Measurements from ENCODE around the gene CEP350.
"Not testable (repeated sequence)": the region's sequence is repeated elsewhere in the genome, so short reads cannot be mapped to it uniquely, and the experiment has no call there.

The CEP350 gene

DNA sequence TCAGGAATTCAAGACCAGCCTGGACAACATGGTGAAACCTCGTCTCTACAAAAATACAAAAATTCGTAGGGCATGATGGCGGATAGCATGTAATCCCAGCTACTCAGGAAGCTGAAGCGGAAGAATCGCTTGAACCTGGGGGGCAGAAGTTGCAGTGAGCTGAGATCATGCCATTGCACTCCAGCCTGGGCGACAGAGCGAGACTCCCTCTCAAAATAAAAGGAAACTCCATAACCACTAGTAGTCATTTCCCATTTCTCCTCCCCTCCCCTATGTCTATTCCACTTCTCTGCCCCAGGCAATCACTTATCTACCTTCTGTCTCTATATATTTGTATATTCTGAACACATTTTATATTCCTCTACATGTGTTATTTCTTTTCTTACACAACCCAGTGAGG lies 4.0 kb upstream of the CEP350 start:
- no peak for DNase-seq (ENCODE audit: low spot score)
- FAIRE-seq: no peak

DNA sequence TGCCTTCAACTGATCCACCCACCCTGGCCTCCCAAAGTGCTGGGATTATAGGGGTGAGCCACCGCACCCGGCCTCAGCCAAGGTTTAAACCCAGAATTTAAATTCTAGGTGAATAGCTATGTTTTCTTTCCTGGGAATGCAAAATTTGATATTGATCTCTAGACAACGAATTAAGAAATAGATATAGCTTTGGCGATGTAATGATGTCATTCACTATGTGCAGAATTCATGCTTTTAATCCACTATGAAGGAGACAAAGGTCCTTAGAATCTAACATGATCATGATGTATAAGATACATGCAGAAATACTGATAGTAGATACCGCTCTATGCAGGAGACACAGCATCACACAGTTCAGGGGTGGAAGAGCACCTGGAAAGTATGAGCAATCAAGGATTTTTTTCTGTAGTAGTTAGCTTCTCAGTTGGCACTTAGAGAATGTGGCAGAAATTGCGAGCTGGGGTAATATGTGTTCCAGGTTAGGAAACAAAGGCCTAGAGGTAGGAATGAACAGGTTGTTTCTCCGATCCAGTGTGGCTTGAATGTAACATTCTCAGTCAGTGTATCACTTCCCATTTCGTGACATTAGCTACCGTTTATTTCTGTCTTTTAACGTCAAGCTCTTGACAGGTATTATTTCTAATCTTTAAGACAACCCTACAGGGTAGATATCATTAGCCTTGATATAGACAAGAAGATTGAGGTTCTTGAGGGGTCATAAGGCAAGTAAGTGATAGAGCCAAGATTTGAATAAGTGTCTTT lies 3.0 kb upstream of the CEP350 start:
- FAIRE-seq: no peak
- no peak for DNase-seq (ENCODE audit: low spot score)

DNA sequence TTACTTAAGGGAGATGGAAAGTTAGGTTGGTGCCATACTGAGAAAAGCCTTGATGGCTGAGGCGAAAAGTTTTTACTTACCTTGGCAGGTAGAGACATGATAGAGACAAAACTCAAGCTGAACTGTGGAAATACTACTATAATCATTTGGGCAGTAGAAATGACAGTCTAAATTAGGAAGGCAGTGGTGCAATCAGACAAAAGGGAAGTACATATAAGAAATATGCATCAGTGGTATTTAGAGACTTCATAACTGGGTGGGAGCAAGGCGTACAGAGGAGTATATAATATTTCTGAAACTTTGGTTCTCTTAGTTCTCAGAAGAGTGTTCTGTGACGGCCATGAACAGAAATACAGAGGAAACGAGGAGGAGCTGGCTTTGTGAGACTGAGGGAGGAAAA lies 2.4 kb upstream of the CEP350 start:
- DNase-seq (ENCODE audit: low spot score): no peak
- no peak for FAIRE-seq

DNA sequence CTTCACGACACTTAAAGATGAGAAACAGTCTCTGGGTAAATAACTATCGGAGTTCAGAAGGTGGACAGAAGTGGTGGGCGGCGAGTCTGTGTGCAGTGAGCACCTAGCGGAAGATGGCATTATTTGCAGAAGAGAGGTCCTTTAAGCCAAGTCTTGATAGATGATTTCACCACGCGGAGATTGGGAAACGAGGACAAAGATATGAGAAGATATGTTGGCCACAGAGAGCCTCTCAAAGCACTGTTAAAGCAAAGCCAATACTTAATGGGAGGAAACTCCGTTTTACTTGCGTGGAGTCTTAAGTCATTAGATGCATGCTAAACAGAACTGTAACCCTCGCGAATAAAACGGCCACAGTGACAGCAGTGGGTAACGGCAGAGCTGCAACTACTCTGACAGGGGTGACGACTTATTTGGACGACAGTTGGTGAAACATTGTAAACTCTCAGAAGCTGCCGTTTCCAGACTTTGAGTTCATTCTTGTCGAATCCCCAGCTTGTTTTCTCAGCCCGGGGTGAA lies 577 bp upstream of the CEP350 start:
- peak; percentile 44 for DNase-seq (ENCODE audit: low spot score)
- FAIRE-seq: no peak

DNA sequence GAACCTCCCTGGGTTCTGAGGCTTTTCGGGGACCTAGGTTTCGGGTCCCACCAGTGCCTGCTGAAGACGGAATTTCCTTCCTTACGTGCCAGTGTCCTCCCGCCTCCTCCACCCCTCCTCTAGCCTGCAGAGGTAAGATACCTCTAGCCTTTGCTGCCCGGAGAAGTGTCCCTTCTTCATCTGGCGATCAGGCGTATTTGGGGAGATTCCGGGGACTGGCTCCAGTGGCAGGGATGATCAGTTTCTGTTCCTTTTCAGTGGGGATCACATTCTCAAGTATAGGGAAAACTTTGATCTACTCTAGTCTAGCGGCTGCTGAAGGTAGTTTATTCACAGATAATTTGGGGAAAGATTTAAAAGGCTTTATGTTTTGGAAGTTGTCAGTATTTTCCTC lies 674 bp downstream of the CEP350 start:
- DNase-seq (ENCODE audit: low spot score): no peak
- FAIRE-seq: no peak

DNA sequence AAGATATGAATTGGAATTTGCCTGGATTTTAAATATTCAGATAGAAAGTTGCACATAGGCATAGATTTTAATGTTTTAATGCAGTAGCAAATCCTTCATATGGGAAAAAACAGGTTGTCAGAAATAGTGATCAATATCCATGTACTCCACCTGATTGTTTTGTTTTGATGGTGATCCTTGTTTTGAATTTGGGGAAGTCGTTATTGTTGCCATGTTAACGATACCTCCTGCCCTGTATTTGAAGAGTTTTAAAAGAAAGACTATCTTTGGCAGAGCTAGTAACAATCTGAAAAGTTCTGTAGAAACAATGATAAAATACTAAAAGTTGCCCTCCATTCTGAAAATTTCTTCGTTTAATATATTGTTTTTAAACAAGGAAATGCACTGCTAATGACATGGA lies 1.1 kb downstream of the CEP350 start:
- DNase-seq (ENCODE audit: low spot score) (no peak), FAIRE-seq (no peak)

DNA sequence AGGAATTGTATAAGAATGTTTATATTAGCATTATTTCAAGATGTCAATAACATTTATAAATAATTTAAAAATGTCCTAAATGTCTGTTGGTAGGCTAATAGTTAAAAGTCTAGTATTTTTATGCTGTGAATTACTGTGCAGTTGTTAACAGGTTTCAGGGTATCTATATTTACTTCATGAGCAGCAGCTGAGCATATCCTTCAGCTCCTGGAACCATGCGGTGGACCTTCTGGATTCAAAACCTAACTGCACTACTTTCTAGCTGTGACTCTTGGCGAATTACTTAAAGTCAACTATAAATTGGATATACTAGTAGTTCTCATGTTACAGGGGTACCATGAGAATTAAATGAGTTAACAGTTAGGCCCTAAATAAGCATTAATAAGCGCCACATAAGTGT lies 3.7 kb downstream of the CEP350 start:
- DNase-seq (ENCODE audit: low spot score) (no peak), FAIRE-seq (no peak)

DNA sequence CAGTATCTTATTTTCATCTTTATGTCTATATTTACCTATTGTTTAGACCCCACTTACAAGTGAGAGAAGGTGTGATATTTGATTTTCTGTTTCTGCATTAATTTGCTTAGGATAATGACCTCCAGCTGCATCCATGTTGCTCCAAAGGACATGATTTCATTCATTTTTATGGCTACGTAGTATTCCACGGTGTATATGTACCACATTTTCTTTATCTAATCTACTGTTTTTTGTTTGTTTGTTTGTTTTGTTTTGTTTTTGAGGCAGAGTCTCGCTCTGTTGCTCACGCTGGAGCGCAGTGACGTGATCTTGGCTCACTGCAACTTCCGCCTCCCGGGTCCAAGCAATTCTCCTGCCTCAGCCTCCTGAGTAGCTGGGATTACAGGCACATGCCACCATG lies 7.6 kb downstream of the CEP350 start:
- FAIRE-seq: not testable (repeated sequence)

DNA sequence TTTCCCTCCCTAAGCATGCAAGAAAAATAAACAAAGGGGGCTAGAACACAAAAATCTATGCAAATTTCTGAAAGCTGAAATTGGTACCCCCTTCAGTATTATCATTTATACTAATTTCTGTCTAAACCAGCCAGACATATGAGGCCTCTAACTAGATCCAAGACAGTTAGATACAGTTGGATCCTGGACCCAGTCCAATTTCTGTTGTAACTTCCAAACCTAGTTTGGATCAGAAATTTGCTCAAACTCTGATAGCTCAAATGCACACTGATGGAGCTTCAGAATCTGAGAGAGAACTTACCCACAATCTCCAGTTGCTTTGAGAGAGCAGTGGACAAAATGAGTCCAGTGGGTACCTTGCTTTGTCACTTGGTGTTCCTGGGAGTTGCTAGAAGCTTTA lies 11.9 kb downstream of the CEP350 start:
- DNase-seq (ENCODE audit: low spot score): no peak
- no peak for FAIRE-seq

More for the DNA sequence above, 7.6 kb downstream of the CEP350 start:
- not testable (repeated sequence) for DNase-seq (ENCODE audit: low spot score)

DNA sequence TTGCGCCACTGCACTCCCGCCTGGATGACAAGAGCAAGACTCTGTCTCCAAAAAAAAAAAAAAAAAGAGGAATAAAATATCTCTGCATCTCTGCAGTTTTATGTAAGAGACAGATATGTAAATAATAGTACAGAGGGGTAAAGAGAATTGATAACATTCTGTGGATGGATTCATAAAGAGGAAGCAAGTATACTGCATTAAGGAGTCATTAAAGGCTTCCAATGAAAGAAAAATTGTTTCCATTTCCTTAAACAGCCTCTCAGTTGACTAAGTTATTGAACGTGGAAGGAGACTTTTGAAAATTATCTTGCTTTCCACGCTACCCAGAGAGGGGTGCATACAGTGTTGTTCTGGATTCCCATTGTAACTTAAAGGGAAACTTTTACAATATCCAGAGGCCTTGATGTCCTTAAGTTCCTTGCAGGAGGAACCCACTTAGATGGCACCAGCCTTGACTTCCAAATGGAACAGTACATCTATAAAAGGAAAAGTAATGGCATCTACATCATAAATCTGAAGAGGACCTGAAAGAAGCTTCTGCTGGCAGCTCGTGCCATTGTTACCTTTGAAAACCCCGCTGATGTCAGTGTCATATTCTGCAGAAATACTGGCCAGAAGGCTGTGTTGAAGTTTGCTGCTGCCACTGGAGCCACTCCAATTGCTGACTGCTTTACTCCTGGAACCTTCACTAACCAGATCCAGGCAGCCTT lies 13.8 kb downstream of the CEP350 start:
- DNase-seq (ENCODE audit: low spot score) (no peak), FAIRE-seq (no peak)

DNA sequence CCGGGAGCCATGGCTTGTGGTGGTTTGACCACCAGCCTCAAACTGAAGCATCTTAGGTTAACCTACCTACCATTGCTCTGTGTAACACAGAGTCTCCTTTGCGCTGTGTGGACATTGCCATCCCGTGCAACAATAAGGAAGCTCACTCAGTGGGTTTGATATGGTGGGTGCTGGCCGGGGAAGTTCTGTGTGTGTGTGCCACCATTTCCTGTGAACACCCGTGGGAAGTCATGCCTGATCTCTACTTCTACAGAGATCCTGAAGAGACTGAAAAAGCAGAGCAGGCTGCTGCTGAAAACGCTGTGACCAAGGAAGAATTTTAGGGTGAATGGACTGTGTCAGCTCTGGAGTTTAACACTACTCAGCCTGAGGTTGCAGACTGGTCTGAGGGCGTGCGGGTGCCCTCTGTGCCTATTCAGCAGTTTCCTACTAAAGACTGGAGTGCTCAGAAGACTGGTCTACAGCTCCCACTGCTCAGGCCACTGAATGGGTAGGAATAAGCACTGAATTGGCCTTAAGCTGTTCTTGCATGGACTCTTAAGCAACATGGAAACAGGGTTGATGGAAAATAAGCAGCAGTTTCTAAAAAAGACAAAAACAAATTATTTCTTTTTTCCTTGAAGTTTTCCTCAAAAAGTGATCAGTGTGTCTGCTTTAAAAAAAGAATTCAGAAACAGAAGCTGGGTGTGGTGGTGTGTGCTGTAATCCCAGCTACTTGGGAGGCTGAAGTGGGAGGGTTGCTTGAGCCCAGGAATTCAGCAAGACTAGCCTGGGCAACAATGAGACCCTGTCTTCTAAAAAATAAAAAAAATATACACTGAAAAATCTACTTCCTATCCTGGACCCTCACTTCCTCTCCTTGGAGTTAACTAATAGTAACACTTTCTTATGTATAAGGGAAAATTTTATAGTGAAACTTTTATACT lies 14.6 kb downstream of the CEP350 start:
- no peak for FAIRE-seq
- no peak for DNase-seq (ENCODE audit: low spot score)

DNA sequence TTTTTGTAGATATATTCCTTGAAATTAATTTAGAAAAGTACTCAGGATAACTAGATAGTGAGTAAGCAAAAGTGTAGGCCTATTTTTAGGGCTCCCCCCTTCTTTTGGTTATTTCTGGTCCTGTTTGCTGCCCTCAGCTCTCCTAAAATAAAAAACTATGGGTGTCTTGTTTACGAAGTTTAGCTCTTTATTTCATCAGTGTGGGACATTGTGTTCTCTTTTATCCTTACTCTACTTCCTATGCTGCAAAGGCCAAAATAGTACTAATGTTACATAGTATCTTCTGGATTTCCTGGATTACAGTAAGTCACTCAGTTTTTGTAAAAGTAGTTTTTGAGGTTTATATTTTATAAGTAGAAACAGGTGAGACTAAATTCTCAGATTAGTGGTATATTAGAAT lies 15.4 kb downstream of the CEP350 start:
- FAIRE-seq: no peak
- DNase-seq (ENCODE audit: low spot score): no peak

DNA sequence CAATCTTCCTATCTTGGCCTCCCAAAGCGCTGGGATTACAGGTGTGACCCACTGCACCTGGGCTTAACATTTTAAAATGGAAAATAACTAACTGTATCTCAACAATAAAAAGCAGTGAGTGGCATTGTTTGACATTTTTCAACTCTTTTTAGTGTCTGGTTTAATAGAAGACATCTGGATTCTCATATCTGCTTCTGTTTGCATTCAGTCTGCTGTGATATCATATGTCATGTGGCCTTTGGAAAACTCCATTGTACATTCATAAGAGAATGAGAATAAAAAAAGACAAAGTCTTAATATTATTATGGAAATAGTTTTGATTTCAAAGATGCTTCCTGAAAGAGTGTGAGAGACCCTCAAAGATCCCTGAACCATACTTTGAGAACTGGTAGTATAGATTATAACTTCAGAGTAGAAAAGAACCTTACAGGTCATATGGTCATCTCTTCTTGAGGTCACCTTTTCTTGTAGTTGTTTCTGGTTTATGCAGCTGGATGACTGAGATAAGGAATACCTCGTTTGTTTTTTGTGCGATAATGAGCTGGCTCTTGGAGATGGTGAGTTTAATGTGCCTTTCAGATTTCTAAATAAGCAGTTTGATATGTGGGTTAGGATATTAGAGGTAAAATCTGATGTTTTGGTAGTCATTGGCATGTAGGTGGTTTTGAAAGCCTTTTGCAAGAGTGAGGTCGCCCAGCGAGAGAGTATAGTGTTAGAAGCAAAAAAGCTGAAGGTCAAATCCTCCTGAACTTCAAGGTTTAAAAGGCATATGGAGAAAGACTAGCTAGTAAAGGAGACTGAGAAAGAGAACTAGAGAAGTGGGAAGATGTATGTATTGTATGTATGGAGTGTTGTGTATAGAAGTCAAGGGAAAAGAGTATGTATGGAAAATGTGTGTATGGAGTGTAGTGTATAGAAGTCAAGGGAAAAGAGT lies 17.2 kb downstream of the CEP350 start:
- FAIRE-seq (no peak), DNase-seq (ENCODE audit: low spot score) (no peak)

DNA sequence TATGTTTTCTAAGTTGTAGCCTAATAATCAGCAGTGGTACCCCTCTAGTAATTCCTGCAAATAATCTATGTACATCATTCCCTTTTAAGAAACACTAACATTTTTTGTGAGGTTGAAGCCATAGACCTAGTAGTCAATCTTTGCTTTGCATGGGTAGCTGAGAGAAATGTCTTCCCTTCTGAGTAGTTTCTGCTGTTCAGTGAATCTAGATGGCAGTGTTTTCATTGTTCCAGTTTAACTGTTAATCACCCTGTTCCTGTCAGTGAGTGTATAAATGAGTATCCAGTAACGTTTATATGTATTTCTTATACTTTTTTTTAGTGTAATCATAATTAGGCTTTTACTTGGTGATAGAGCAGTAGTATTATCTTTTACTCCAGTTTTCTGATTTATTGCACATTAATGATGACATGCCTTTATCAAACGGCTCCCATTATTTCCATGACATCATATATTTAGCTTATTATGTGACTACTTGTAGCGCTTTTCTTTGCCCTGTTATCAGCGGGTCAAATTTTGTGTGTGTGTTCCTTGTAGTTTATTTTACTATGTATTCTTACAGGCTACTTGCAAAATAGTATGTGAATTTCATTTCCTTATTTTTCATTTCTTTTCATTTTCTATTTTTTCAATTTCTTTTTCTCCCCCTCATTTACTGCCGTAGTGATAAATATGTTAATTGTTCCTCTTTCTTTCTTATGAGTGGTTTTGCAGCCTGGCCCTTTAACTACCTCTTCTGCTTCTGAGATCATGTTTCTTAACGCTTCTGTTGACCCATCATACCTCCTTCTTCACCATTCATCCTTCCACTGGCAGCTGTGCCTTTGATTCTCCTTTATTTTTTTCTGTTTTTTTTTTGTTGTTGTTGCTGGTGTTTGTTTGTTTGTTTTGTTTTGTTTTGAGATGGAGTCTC lies 18.8 kb downstream of the CEP350 start:
- FAIRE-seq (no peak), DNase-seq (ENCODE audit: low spot score) (no peak)

DNA sequence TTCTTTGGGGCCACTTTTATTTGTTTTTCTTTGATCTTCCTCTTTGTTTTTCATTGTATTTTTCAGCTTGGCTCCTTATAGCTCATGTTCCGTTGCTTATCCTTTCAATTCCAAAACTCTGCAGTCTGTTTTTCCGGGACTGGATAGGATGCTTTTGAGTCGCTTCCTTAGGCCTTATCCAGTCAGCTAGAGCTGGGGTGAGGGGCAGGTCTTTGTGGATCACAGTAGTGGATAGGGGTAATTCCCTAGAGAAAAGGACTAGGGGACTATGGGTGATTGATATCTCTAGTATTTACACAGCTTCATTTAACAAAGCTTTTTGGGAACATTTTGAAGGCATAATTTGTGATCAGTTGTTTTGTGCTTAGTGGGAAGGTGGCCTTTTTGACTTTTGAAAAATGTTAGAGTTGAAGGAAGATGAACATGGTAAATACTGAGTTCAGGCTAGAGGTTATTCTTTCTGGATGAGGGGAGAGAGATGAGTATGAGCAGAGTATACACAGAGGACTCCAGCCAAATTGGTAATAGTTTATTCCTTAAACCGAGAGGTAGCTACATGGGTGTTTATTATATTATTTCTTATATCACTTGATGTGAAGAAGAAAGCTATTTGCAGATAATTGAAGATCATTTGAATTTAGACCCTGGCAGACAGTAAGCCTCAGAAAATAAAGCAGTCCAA lies 22.5 kb downstream of the CEP350 start:
- FAIRE-seq: no peak

DNA sequence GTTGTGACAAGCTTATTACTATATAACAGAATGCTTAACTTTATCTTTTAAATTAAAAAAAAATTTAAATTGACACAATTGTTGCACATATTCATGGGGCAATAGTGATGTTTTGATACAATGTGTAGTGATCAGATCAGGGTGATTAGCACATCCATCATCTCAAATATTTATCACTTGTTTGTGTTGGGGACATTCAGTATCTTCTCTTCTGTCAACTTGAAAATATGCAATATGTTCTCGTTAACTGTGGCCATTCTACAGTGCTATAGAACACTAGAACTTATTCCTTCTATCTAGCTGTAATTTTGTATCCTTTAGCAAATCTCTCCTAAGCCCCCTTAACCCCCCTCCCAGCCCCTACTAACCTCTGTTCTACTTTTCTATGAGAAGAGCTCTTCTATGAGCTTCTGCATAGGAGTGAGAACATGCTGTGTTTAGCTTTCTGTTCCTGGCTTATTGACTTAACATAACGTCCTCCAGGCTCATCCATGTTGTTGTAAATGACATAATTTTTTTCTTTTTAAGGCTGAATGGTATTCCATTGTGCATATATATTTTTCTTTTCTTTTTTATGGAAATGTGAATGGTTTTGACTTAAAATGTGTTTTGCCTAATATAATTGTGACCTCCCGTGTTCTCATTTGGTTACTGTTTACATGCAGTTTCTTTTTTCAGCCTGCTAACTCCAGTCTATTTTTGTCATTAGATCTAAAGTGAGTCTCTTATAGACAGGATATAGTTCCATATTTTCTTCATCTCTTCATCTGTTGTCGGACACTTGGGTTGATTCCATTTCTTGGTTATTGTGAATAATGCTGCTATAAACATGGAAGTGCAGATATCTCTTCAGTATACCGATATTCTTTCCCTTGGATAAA lies 23.8 kb downstream of the CEP350 start:
- DNase-seq (ENCODE audit: low spot score): no peak
- no peak for FAIRE-seq

More for the DNA sequence above, 22.5 kb downstream of the CEP350 start:
- no peak for DNase-seq (ENCODE audit: low spot score)

DNA sequence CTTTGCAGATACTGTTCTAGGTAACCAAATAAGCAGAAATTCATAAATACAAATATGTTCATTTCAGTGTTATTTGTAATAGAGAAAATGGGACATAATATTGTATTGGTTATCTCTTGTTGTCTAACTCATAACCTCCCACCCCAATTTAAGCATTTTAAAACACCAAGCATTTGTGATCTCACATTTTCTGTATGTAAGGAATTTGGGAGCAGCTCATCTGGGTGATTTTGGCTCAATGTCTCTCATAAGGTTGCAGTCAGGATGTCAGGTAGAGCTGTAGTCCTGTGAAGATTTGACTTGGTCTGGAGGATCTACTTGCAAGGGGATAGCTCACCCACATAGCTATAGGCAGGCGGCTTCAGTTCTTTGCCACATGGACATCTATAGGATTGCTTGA lies 29.5 kb downstream of the CEP350 start:
- FAIRE-seq (no peak), DNase-seq (ENCODE audit: low spot score) (no peak)

DNA sequence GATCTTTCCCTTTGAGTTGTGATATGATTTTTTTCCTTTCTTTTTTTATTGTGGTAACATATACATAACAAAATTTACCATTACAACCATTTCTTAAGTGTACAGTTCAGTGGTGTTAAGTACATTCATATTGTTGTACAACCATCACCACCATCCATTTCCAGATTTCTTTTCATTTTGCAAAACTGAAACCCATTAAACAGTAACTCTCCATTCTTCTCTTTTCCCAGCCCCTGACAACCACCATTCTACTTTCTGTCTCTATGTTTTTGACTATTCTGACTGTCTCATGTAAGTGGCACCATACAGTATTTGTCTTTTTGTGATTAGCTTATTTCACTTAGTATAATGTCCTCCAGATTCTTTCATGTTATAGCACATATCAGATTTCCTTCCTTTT lies 30.3 kb downstream of the CEP350 start:
- FAIRE-seq: no peak
- no peak for DNase-seq (ENCODE audit: low spot score)
